SK-N-DZ (cell line): ENCODE results near the gene CPLX3.

ENCODE experiments used
- DNase-seq: peaks from one replicate; pipeline ENCODE4 v3.0.0-alpha.2; 2015; ENCODE audit warnings: low spot score
- small RNA-seq, 2 experiments: library from RNA; depleted of rRNA; stranded (forward); fragments of <200 nt; gene quantifications; one replicate each; pipeline ENCODE3, GENCODE V24; 2014

CPLX3 gene

GRCh38 chr15:74870436-74871215 is 44.2 kb downstream of the CPLX3 start:
- no peak for DNase-seq

- DNase-seq = no peak
Measured at GRCh38 chr15:74872702-74873035, 46.2 kb downstream of the CPLX3 start.

GRCh38 chr15:74873036-74873755 is 46.8 kb downstream of the CPLX3 start, which contains the start of gene SCAMP2:
Gene SCAMP2 (minus strand): TSS chr15:74873365. CDS start chr15:74873255, 110 bp downstream.
- DNase-seq = peak; percentile 97

DNA sequence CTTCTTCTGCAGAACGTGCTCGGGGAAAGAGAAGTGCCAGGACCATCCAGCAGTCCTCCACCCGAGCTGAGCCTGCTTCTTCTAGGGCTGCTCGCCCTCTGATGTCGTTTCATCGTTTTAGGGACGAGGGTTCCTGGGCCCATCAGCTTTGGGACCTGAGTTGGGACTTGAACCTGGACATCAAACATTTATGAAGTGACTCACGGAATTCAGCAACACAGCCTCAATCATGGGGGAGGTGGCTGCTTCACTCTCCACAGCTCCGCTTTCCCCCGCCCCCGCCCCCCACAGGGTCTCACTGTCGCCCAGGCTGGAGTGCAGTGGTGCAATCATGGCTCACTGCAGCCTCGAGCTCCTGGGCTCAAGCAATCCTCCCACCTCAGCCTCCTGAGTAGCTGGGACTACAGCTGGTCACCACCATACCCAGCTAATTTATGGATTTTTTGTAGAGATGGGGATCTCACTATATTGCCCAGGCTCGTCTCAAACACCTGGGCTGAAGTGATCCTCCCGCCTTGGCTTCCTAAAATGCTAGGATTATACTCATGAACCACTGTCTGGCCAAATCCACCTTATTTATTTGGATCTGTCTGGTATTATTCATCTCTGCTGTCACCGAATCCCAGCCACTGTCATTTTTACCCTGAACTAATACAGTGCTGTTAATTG is 47.5 kb downstream of the CPLX3 start:
- peak; percentile 41 for DNase-seq

DNA sequence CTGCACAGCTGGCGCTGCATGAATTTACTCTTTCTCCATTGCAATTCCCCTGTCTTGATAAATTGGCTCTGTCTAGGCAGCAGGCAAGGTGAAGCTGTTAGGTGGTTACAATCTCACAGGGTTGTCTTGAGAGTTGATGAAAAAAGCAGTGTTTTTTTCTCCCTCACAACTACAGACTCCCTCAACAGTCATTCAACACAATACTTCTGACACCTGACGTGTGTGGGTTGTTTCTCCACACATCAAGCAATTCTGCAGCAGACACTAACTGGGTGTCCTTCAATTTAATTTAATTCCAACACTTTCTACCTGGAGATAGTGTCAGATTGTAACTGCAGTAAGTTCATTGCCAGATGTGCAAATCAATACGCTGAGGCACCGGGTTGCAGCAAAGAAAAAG is 51.8 kb downstream of the CPLX3 start:
- DNase-seq = no peak

Small RNA genes within 50 kb of the gene (small RNA-seq; reads per million reads assigned to genes)
- gene CPLX3 (0 reads per million in 2 experiments), gene MIR4513 (0 reads per million in 2 experiments), gene MIR6882 (0.05 to 0.09 reads per million in 2 experiments)
